Right cardiac atrium (tissue), 5 donors: Measurements from ENCODE around the gene PLEKHA3. TPM values are rescaled to one million over a fixed set of nuclear protein-coding genes. Genes with fewer than 3 reads are reported as not detected.

ENCODE experiments used
- ATAC-seq, 2 donors: fragments of 200-7000 bp; cut with Tn5 transposase; one replicate each; pipeline versions ENCODE4 v1.8.0 to v1.9.1; 2020; ENCODE audit warnings: moderate library complexity in 2 of 2, mild to moderate bottlenecking in 1 of 2
- DNase-seq, 3 donors: peaks; one replicate each; pipeline ENCODE4 v3.0.0-alpha.2; 2020
- H3K27ac ChIP-seq: one replicate; pipeline ENCODE4 v1.5.1; 2013; ENCODE audit warnings: mild to moderate bottlenecking, low read length, control low read depth, moderate library complexity
- H3K27me3 ChIP-seq: one replicate; pipeline ENCODE4 v1.6.1; 2013; ENCODE audit not compliant: control insufficient read depth, insufficient read depth
- H3K4me1 ChIP-seq: one replicate; pipeline ENCODE4 v1.6.1; 2013; ENCODE audit warnings: low read length; ENCODE audit not compliant: control insufficient read depth, insufficient read depth
- H3K4me3 ChIP-seq: one replicate; pipeline ENCODE4 v1.5.1; 2013; ENCODE audit warnings: low read length, control low read depth
- H3K9me3 ChIP-seq: one replicate; pipeline ENCODE4 v1.6.1; 2013; ENCODE audit warnings: low read length; ENCODE audit not compliant: control insufficient read depth
- WGBS: extraction: QIAGEN DNeasy Blood & Tissue Kit; methylation state at CpG from one replicate; pipeline ENCODE4 v1.1.7; 2013; 5-methylcytosine and 5-hydroxymethylcytosine counted together
- intact Hi-C, 4 donors: fragments of 100-400 bp; cut with DNase I; formaldehyde crosslinking; loops; one replicate each; pipeline versions ENCODE4 v1.11.0 to v1.14.0; 2022 to 2023
- polyA plus RNA-seq: library from polyadenylated mRNA; stranded (reverse); fragments of 200-250 nt; gene quantifications from one replicate; pipeline ENCODE4 v1.2.3, GENCODE V29; 2013
- total RNA-seq, 4 donors: library from RNA; stranded (reverse); fragmentation: NEBNext Ultra II Directional; extraction: Animal tissue kit (Norgen Biotek cat#: 25700); gene quantifications; one replicate each; pipeline ENCODE4 v1.2.1, GENCODE V29; 2021
- donor health status: healthy with polysubstance abuse.
- donor health status: DM: no; HTN: yes; CAD: no.
- donor health status: DM: no; HTN: no; CAD: no.
- donor health status: DM: no; HTN: yes; CAD: no; lungs with severe emphysema.
- donor health status: DM: yes; HTN: yes; CAD: no.

PLEKHA3 gene
- total and polyA plus RNA-seq, 5 donors = 5.3 to 69.9 (median 47.2) TPM

- no peaks in the 10 kb centered on the region for H3K27me3 ChIP-seq
- intact Hi-C loops = no loop called here
- H3K9me3 ChIP-seq = no peaks in the 10 kb centered on the region
- no peaks in the 10 kb centered on the region for H3K4me1 ChIP-seq
- no peak overlapping the region for H3K4me3 ChIP-seq
- no peak overlapping the region for H3K27ac ChIP-seq
- ATAC-seq = no peak
- DNase-seq = no peak
- WGBS = 99% methylated on average over 2 of the region's 2 CpGs
Observed at GRCh38 chr2:178506524-178506923, 26.3 kb downstream of the PLEKHA3 start.

DNA sequence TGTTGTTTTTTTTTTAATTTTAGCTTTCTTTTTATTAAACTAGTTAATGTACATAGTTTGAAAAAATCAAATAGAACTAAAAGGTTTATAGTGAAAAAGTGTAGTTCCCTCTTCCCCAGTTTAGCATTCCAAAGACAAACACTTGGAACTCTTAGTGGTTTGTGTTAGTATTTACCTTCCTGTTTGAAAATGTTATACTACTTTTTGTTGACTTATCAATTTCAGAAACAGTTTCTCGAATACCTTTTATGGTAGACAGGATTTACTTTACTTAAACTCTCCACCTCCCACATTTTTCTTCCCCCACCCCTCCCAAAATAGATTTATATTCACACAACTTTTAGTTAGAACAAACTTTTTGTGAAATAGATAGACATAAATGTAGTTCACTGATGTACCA is 26.7 kb downstream of the PLEKHA3 start:
- H3K4me3 ChIP-seq = no peak overlapping the region
- intact Hi-C loops = no loop called here
- no peaks in the 10 kb centered on the region for H3K9me3 ChIP-seq
- H3K27me3 ChIP-seq = no peaks in the 10 kb centered on the region
- DNase-seq (no peak), ATAC-seq (no peak)
- no peaks in the 10 kb centered on the region for H3K4me1 ChIP-seq
- WGBS = 97% methylated on average over 1 of the region's 1 CpG
- H3K27ac ChIP-seq = no peak overlapping the region

GRCh38 chr2:178508646-178509045 is 28.4 kb downstream of the PLEKHA3 start:
- intact Hi-C loops = no loop called here
- Histone ChIP-seq H3K4me1 (no peaks in the 10 kb centered on the region), H3K9me3 (no peaks in the 10 kb centered on the region), H3K27me3 (no peaks in the 10 kb centered on the region), H3K27ac (no peak overlapping the region), H3K4me3 (no peak overlapping the region)
- WGBS = 94% methylated on average over 2 of the region's 2 CpGs
- DNase-seq = no peak
- no peak for ATAC-seq

- no peak for DNase-seq
- Histone ChIP-seq H3K9me3 (no peaks in the 10 kb centered on the region), H3K4me1 (no peaks in the 10 kb centered on the region), H3K27ac (no peak overlapping the region), H3K27me3 (no peaks in the 10 kb centered on the region), H3K4me3 (no peak overlapping the region)
- 63% methylated on average over 6 of the region's 6 CpGs for WGBS
- intact Hi-C loops = no loop called here
- ATAC-seq = peak; percentile 68 to 77
Observed at GRCh38 chr2:178510384-178510783, 30.1 kb downstream of the PLEKHA3 start.

DNA sequence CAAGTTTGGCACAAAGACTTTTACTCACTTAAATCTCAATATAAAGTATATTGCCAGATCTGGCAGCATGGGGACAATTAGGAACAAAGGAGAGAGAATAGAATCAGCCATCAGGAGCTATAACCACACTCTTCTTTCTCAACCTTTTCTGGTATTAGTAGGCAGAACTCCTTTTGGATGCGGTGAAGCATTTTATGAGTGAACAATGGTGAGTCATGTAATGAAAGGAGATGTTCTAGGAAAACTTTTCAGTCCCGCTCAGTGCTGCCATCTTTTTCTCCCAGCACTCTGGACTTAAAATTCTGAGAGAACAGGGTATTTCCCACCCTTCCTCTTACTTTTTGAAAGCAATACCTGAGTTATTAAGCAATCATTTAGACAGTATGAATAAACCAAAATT is 32.2 kb downstream of the PLEKHA3 start:
- DNase-seq = no peak
- intact Hi-C loops = no loop called here
- WGBS = 96% methylated on average over 2 of the region's 2 CpGs
- ATAC-seq = no peak
- H3K4me1 ChIP-seq = no peaks in the 10 kb centered on the region
- H3K4me3 ChIP-seq = no peak overlapping the region
- H3K9me3 ChIP-seq = no peaks in the 10 kb centered on the region
- H3K27me3 ChIP-seq = no peaks in the 10 kb centered on the region
- no peak overlapping the region for H3K27ac ChIP-seq

DNA sequence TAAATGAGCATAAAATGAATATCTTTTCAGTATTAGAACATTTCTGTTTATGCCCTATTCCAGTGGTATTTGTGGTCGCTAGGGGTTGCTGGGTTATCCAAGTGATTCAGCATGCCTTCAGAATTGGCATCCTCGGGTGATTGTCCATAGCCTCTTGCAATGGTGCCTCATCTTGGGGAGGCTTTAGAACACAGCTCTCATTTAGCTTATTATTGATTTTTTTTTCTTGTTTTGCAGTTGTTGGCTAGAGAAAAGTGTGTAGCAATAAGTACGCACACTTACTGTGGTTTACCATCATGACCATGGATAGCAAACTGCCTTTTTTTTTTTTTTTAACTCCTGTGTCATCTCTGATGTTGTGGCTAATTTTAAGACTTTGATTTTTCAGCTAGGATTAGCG is 33.6 kb downstream of the PLEKHA3 start:
- intact Hi-C loops = no loop called here
- ATAC-seq (no peak), DNase-seq (no peak)
- H3K4me3 ChIP-seq = no peak overlapping the region
- no peaks in the 10 kb centered on the region for H3K4me1 ChIP-seq
- H3K27me3 ChIP-seq = no peaks in the 10 kb centered on the region
- H3K27ac ChIP-seq = no peak overlapping the region
- no peaks in the 10 kb centered on the region for H3K9me3 ChIP-seq
- WGBS = 96% methylated on average over 4 of the region's 4 CpGs

GRCh38 chr2:178514664-178515063 is 34.4 kb downstream of the PLEKHA3 start:
- ATAC-seq (no peak), DNase-seq (no peak)
- intact Hi-C loops = no loop called here
- Histone ChIP-seq H3K9me3 (no peaks in the 10 kb centered on the region), H3K27me3 (no peaks in the 10 kb centered on the region), H3K4me3 (no peak overlapping the region), H3K4me1 (no peaks in the 10 kb centered on the region), H3K27ac (no peak overlapping the region)
- 92% methylated on average over 2 of the region's 2 CpGs for whole genome bisulfite sequencing

GRCh38 chr2:178517496-178517895 is 37.2 kb downstream of the PLEKHA3 start:
- Histone ChIP-seq H3K4me3 (no peak overlapping the region), H3K4me1 (no peaks in the 10 kb centered on the region), H3K9me3 (no peaks in the 10 kb centered on the region), H3K27me3 (no peaks in the 10 kb centered on the region), H3K27ac (no peak overlapping the region)
- intact Hi-C loops = no loop called here
- WGBS = 82% methylated on average over 1 of the region's 1 CpG
- no peak for DNase-seq
- no peak for ATAC-seq

DNA sequence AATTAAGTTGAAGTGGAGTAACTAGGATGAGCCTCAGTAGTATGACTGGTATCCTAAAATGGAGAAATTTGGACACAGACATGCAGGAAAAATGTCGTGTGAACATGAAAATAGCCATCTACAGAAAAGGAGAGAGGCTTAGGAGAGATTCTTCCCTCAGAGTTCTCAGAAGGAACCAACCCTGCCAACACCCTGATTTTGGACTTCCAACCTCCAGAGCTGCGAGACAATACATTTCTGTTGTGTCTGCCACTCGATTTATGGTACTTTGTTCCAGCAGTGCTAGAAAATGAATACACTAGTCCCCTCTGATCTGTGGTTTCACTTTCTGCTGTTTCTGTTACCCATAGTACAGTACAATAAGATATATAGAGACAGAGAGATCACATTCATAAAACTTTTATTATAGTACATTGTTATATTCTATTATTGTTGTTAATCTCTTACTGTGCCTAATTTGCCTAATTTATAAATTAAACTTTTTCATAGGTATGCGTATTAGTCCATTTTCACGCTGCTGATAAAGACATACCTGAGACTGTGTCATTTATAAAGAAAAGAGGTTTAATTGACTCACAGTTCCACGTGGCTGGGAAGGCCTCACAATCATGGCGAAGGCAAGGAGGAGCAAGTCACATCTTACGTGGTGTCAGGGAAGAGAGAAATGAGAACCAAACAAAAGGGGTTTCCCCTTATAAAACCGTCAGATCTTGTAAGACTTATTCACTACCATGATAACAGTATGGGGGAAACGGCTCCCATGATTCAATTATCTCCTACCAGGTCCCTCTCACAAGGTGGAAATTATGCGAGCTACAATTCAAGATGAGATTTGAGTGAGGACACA is 41.3 kb downstream of the PLEKHA3 start:
- no peaks in the 10 kb centered on the region for H3K9me3 ChIP-seq
- 91% methylated on average over 11 of the region's 11 CpGs for WGBS
- no peaks in the 10 kb centered on the region for H3K27me3 ChIP-seq
- H3K4me1 ChIP-seq = no peaks in the 10 kb centered on the region
- H3K27ac ChIP-seq = no peak overlapping the region
- intact Hi-C loops = no loop called here
- no peak overlapping the region for H3K4me3 ChIP-seq
- DNase-seq = no peak
- no peak for ATAC-seq

- peak; percentile 94 to 95 for ATAC-seq
- intact Hi-C loops = no loop called here
- no peaks in the 10 kb centered on the region for H3K27me3 ChIP-seq
- H3K4me1 ChIP-seq = no peaks in the 10 kb centered on the region
- peak overlapping the region; percentile 68 for H3K4me3 ChIP-seq
- 16% methylated on average over 25 of the region's 25 CpGs for WGBS
- H3K27ac ChIP-seq = peak overlapping the region; percentile 42
- no peaks in the 10 kb centered on the region for H3K9me3 ChIP-seq
- peak; percentile 83 to 92 (median 92) for DNase-seq
Observed at GRCh38 chr2:178522950-178523595, 42.8 kb downstream of the PLEKHA3 start.

- H3K4me3 ChIP-seq = peak overlapping the region; percentile 68
- H3K9me3 ChIP-seq = no peaks in the 10 kb centered on the region
- H3K4me1 ChIP-seq = peaks cover 2% of the 10 kb centered on the region
- intact Hi-C loops = no loop called here
- WGBS = 39% methylated on average over 8 of the region's 8 CpGs
- no peaks in the 10 kb centered on the region for H3K27me3 ChIP-seq
- peak overlapping the region; percentile 42 for H3K27ac ChIP-seq
- ATAC-seq = peak; percentile 38 to 42
- DNase-seq = no peak
Observed at GRCh38 chr2:178523596-178524134, 43.4 kb downstream of the PLEKHA3 start.
